RPMI8226 (cell line): ENCODE measurements around the gene KRT73.

Experiments
- DNase-seq: peaks from one replicate; pipeline ENCODE4 v3.0.0-alpha.2; 2015

The KRT73 gene

GRCh38 chr12:52616680-52617402, 1.5 kb downstream of the KRT73 start:
- no peak for DNase-seq

- DNase-seq = no peak
Observed at GRCh38 chr12:52615912-52616311, 2.4 kb downstream of the KRT73 start.

- DNase-seq = no peak
Observed at GRCh38 chr12:52615208-52615868, 3.0 kb downstream of the KRT73 start.

- DNase-seq = no peak
Observed at GRCh38 chr12:52614381-52615207, 3.8 kb downstream of the KRT73 start.

- DNase-seq = no peak
Observed at GRCh38 chr12:52613384-52614030, 4.9 kb downstream of the KRT73 start.

- DNase-seq = no peak
Observed at GRCh38 chr12:52612431-52613383, 5.7 kb downstream of the KRT73 start.

- DNase-seq = no peak
Observed at GRCh38 chr12:52611080-52611468, 7.3 kb downstream of the KRT73 start.

GRCh38 chr12:52608826-52609630, 9.3 kb downstream of the KRT73 start:
- no peak for DNase-seq

- no peak for DNase-seq
Observed at GRCh38 chr12:52608161-52608560, 10.2 kb downstream of the KRT73 start.

GRCh38 chr12:52607314-52607713, 11.0 kb downstream of the KRT73 start:
- no peak for DNase-seq

- DNase-seq = no peak
Observed at GRCh38 chr12:52606581-52607218, 11.7 kb downstream of the KRT73 start.

GRCh38 chr12:52606096-52606495, 12.3 kb downstream of the KRT73 start:
- DNase-seq = no peak

- no peak for DNase-seq
Observed at GRCh38 chr12:52605542-52605941, 12.8 kb downstream of the KRT73 start.

- no peak for DNase-seq
Observed at GRCh38 chr12:52604859-52605258, 13.5 kb downstream of the KRT73 start.

- no peak for DNase-seq
Observed at GRCh38 chr12:52603314-52603713, 15.0 kb downstream of the KRT73 start.

GRCh38 chr12:52602552-52602951, 15.8 kb downstream of the KRT73 start:
- no peak for DNase-seq

GRCh38 chr12:52601671-52602070, 16.7 kb downstream of the KRT73 start:
- DNase-seq = no peak

- DNase-seq = no peak
Observed at GRCh38 chr12:52600941-52601481, 17.3 kb downstream of the KRT73 start, which contains the start of gene KRT72. KRT72 (minus strand) TSS chr12:52601463; CDS start chr12:52601452, 11 bp downstream.

- DNase-seq = no peak
Observed at GRCh38 chr12:52600475-52600874, 17.9 kb downstream of the KRT73 start.

GRCh38 chr12:52600071-52600470, 18.3 kb downstream of the KRT73 start:
- no peak for DNase-seq
